Measurements from ENCODE around the gene FAM83D.

FAM83D gene

GRCh38 chr20:38895098-38895949 lies 30.9 kb upstream of the FAM83D start:
- no peak for DNase-seq

- DNase-seq = no peak
Observed at GRCh38 chr20:38896009-38896594, 30.1 kb upstream of the FAM83D start.

GRCh38 chr20:38897267-38897666 lies 28.9 kb upstream of the FAM83D start:
- no peak for DNase-seq

- DNase-seq = no peak
Observed at GRCh38 chr20:38900606-38901005, 25.6 kb upstream of the FAM83D start.

- no peak for DNase-seq
Observed at GRCh38 chr20:38902601-38903000, 23.6 kb upstream of the FAM83D start.

- no peak for DNase-seq
Observed at GRCh38 chr20:38903335-38903734, 22.9 kb upstream of the FAM83D start.

GRCh38 chr20:38905375-38905774 lies 20.8 kb upstream of the FAM83D start:
- no peak for DNase-seq

GRCh38 chr20:38907918-38908677 lies 18.1 kb upstream of the FAM83D start:
- DNase-seq = no peak

GRCh38 chr20:38915355-38915754 lies 10.9 kb upstream of the FAM83D start:
- no peak for DNase-seq

GRCh38 chr20:38917657-38918056 lies 8.6 kb upstream of the FAM83D start:
- DNase-seq = no peak

- DNase-seq = no peak
Observed at GRCh38 chr20:38918172-38918571, 8.0 kb upstream of the FAM83D start.

GRCh38 chr20:38919683-38920082 lies 6.5 kb upstream of the FAM83D start:
- no peak for DNase-seq

GRCh38 chr20:38920411-38920810 lies 5.8 kb upstream of the FAM83D start:
- no peak for DNase-seq

- DNase-seq = no peak
Observed at GRCh38 chr20:38920851-38921250, 5.4 kb upstream of the FAM83D start.

GRCh38 chr20:38924718-38925117 lies 1.5 kb upstream of the FAM83D start:
- no peak for DNase-seq

- no peak for DNase-seq
Observed at GRCh38 chr20:38926934-38927616, 858 bp downstream of the FAM83D start.

GRCh38 chr20:38927902-38928578 lies 1.8 kb downstream of the FAM83D start:
- no peak for DNase-seq

GRCh38 chr20:38930242-38930569 lies 4.0 kb downstream of the FAM83D start:
- DNase-seq = no peak

- DNase-seq = no peak
Observed at GRCh38 chr20:38931984-38932383, 5.8 kb downstream of the FAM83D start.

- DNase-seq = no peak
Observed at GRCh38 chr20:38932457-38933120, 6.4 kb downstream of the FAM83D start.

- no peak for DNase-seq
Observed at GRCh38 chr20:38934530-38934929, 8.3 kb downstream of the FAM83D start.

- no peak for DNase-seq
Observed at GRCh38 chr20:38935285-38935684, 9.1 kb downstream of the FAM83D start.

Measured in NCI-H1436 treated with DMSO at 0.1 percent for 48 hours (cell line).